Activated CD4-positive, alpha-beta T cell treated with anti-CD3 and anti-CD28 coated beads, Interleukin-10, Interleukin-2, amounts not matched to agents 100 ng/mL and 50 ng/mL, durations not matched to agents 16 hours and 8 hours (primary cell): ENCODE data around the gene PGM3.

Experiments used
- DNase-seq: peaks from one replicate; pipeline ENCODE4 v3.0.0-alpha.2; 2020

Gene PGM3

GRCh38 chr6:83183082-83183828 lies 9.8 kb downstream of the PGM3 start:
- DNase-seq: no peak

- DNase-seq: no peak
These were observed 11.0 kb downstream of the PGM3 start for GRCh38 chr6:83182114-83182513.

GRCh38 chr6:83180426-83180950 lies 12.6 kb downstream of the PGM3 start:
- no peak for DNase-seq

GRCh38 chr6:83176246-83176645 lies 16.8 kb downstream of the PGM3 start:
- no peak for DNase-seq

- no peak for DNase-seq
These were observed 23.6 kb downstream of the PGM3 start for GRCh38 chr6:83169511-83169910.

GRCh38 chr6:83169106-83169505 lies 24.0 kb downstream of the PGM3 start:
- no peak for DNase-seq

GRCh38 chr6:83168556-83168955 lies 24.5 kb downstream of the PGM3 start:
- no peak for DNase-seq

- no peak for DNase-seq
These were observed 25.3 kb downstream of the PGM3 start for GRCh38 chr6:83167726-83168278.

- DNase-seq: no peak
These were observed 32.9 kb downstream of the PGM3 start for GRCh38 chr6:83160167-83160566.

GRCh38 chr6:83155794-83156193 lies 37.3 kb downstream of the PGM3 start:
- no peak for DNase-seq

- no peak for DNase-seq
These were observed 39.1 kb downstream of the PGM3 start for GRCh38 chr6:83153883-83154521.

GRCh38 chr6:83152913-83153312 lies 40.2 kb downstream of the PGM3 start:
- no peak for DNase-seq

- DNase-seq: no peak
These were observed 42.0 kb downstream of the PGM3 start for GRCh38 chr6:83151114-83151513.

- DNase-seq: no peak
These were observed 54.3 kb downstream of the PGM3 start for GRCh38 chr6:83138758-83139157.

GRCh38 chr6:83138118-83138722 lies 54.8 kb downstream of the PGM3 start:
- DNase-seq: no peak

- no peak for DNase-seq
These were observed 60.9 kb downstream of the PGM3 start for GRCh38 chr6:83132121-83132520.

- no peak for DNase-seq
These were observed 65.1 kb downstream of the PGM3 start for GRCh38 chr6:83127976-83128375.

GRCh38 chr6:83127258-83127657 lies 65.8 kb downstream of the PGM3 start:
- DNase-seq: no peak

- no peak for DNase-seq
These were observed 66.3 kb downstream of the PGM3 start for GRCh38 chr6:83126807-83127206.

GRCh38 chr6:83126223-83126622 lies 66.8 kb downstream of the PGM3 start:
- DNase-seq: no peak

- DNase-seq: no peak
These were observed 67.6 kb downstream of the PGM3 start for GRCh38 chr6:83125425-83125824.

GRCh38 chr6:83124553-83124952 lies 68.5 kb downstream of the PGM3 start:
- no peak for DNase-seq

GRCh38 chr6:83119742-83120300 lies 73.2 kb downstream of the PGM3 start:
- DNase-seq: no peak
